ENCODE data around the gene SAMD15. TPM values are rescaled to one million over a fixed set of nuclear protein-coding genes. Genes with fewer than 3 reads are reported as not detected.

The SAMD15 gene
- total RNA-seq, 1 donor from 2014 or later: 12.9 TPM

Other genes starting within 250 kb of the SAMD15 start
- gene ZDHHC22, start 235.6 kb upstream of the SAMD15 start, total RNA-seq: not detected in 2 replicates
- gene TMEM63C, start 195.6 kb upstream of the SAMD15 start, total RNA-seq: 0.17 and 1.9 TPM in 2 replicates
- 0.35 TPM in 1 of 2 replicates, not detected in the other for gene NGB, start 106.2 kb upstream of the SAMD15 start, total RNA-seq
- 12.2 and 26.4 TPM in 2 replicates for gene POMT2, start 56.5 kb upstream of the SAMD15 start, total RNA-seq
- 16.1 and 61.6 TPM in 2 replicates for gene GSTZ1, start 56.3 kb upstream of the SAMD15 start, total RNA-seq
- gene TMED8, start 285 bp upstream of the SAMD15 start, total RNA-seq: 13.9 and 22.1 TPM in 2 replicates
- gene NOXRED1, start 46.1 kb downstream of the SAMD15 start, total RNA-seq: 0.50 TPM in 1 of 2 replicates, not detected in the other
- 20.7 and 26.8 TPM in 2 replicates for gene VIPAS39, start 80.2 kb downstream of the SAMD15 start, total RNA-seq
- gene AHSA1, start 80.7 kb downstream of the SAMD15 start, total RNA-seq: 95.9 and 179 TPM in 2 replicates
- 1.3 and 1.7 TPM in 2 replicates for gene ISM2, start 121.4 kb downstream of the SAMD15 start, total RNA-seq
- gene SPTLC2, start 239.3 kb downstream of the SAMD15 start, total RNA-seq: 67.6 and 149 TPM in 2 replicates